ENCODE measurements around the gene CRYL1.

DNA sequence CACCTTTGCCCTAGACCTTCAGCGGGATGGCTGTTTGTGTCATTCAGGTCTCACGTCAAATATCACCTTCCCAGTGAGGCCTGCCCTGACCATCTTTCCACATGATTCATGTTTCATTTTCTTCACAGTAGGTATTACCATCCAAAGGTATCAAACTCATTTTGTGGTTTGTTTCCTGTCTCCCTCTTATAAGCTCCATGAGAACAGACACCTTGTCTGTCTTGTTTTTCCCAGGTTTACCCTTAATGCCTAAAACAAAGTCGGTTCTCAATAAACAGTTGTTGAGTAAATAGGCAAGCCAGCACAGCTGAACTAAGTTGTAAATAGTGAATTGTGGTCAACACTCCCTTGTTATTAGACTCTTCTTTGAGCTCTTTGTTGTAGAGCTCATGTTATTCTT lies 170.9 kb downstream of the CRYL1 start:
- TF ChIP-seq CTCF (IDR thresholded peaks at IDR 0.05; ENCODE audit: insufficient read depth, low read length) (no peak), POLR2AphosphoS5 (IDR thresholded peaks at IDR 0.05; ENCODE audit: low read depth) (no peak)
